ENCODE measurements around the gene SLC8A1.

DNA sequence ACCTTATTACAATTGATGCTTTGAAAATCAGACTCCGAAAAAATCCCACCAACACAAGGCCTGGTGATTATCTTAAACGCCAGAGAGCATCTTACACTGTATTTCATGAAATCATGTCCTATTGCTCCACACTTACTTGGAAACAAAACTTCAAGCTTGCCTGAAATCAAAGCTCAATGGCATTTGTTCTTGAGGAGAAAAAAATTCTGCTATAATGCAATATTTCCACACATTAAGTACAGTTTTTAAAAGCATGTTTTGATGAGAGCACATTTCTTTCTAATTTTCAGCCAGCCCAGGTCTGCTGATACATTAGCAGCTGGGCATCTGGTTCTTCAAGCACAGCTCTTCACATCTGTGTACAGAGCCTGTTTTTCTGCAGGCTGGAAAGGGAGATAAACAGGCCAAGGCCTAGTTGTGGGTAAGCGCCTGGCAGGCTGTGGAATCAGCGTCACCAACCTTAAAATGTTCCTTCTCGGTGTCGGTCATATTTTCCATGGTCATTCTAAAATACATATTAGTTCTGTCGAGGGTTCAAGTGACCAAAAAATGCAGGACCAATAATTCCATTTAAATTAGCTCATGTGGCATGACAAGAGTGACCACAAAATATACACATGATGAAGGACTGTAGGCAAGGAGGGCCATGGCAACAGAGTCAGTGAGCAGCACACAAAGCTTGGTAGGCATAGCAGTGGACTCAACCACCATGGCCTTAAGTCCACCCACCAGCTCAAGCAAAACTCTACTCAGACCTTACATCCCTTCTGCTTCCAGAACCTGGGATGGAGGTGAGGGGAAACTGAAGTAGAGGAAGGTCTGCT is 20.9 kb downstream of the SLC8A1 start:
- TF ChIP-seq, protein P1, sequence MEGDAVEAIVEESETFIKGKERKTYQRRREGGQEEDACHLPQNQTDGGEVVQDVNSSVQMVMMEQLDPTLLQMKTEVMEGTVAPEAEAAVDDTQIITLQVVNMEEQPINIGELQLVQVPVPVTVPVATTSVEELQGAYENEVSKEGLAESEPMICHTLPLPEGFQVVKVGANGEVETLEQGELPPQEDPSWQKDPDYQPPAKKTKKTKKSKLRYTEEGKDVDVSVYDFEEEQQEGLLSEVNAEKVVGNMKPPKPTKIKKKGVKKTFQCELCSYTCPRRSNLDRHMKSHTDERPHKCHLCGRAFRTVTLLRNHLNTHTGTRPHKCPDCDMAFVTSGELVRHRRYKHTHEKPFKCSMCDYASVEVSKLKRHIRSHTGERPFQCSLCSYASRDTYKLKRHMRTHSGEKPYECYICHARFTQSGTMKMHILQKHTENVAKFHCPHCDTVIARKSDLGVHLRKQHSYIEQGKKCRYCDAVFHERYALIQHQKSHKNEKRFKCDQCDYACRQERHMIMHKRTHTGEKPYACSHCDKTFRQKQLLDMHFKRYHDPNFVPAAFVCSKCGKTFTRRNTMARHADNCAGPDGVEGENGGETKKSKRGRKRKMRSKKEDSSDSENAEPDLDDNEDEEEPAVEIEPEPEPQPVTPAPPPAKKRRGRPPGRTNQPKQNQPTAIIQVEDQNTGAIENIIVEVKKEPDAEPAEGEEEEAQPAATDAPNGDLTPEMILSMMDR (conservative IDR thresholded peaks at IDR 0.05; ENCODE audit: low read length) = no peak
- no peak for TF ChIP-seq EZH2phosphoT487 (IDR thresholded peaks at IDR 0.05; ENCODE audit: borderline replicate concordance)
